ENCODE measurements around the gene AGBL4. TPM values are rescaled to one million over a fixed set of nuclear protein-coding genes. Genes with fewer than 3 reads are reported as not detected.

Gene AGBL4
- polyA plus RNA-seq, 3 donors: 1.00 to 1.2 (median 1.0) TPM

- no peak for DNase-seq (ENCODE audit: extremely low read depth in 1 of 11, low read depth in 9 of 11, low spot score in 4 of 11)
These were observed 1451.6 kb downstream of the AGBL4 start for GRCh38 chr1:48572134-48572533.

- no peak for DNase-seq (ENCODE audit: extremely low read depth in 1 of 11, low read depth in 9 of 11, low spot score in 4 of 11)
These were observed 1452.3 kb downstream of the AGBL4 start for GRCh38 chr1:48571303-48571987.

GRCh38 chr1:48570568-48570967, 1453.2 kb downstream of the AGBL4 start:
- DNase-seq (ENCODE audit: extremely low read depth in 1 of 11, low read depth in 9 of 11, low spot score in 4 of 11): no peak

- no peak for DNase-seq (ENCODE audit: extremely low read depth in 1 of 11, low read depth in 9 of 11, low spot score in 4 of 11)
These were observed 1455.3 kb downstream of the AGBL4 start for GRCh38 chr1:48568501-48568900.

- DNase-seq (ENCODE audit: extremely low read depth in 1 of 11, low read depth in 9 of 11, low spot score in 4 of 11): no peak
These were observed 1457.3 kb downstream of the AGBL4 start for GRCh38 chr1:48566492-48566891.

GRCh38 chr1:48563021-48563420, 1460.7 kb downstream of the AGBL4 start:
- DNase-seq (ENCODE audit: extremely low read depth in 1 of 11, low read depth in 9 of 11, low spot score in 4 of 11): no peak

- no peak for DNase-seq (ENCODE audit: extremely low read depth in 1 of 11, low read depth in 9 of 11, low spot score in 4 of 11)
These were observed 1462.3 kb downstream of the AGBL4 start for GRCh38 chr1:48561444-48561843.

- no peak for DNase-seq (ENCODE audit: extremely low read depth in 1 of 11, low read depth in 9 of 11, low spot score in 4 of 11)
These were observed 1463.2 kb downstream of the AGBL4 start for GRCh38 chr1:48560577-48560976.

- no peak for DNase-seq (ENCODE audit: extremely low read depth in 1 of 11, low read depth in 9 of 11, low spot score in 4 of 11)
These were observed 1463.6 kb downstream of the AGBL4 start for GRCh38 chr1:48560116-48560515.

- no peak for DNase-seq (ENCODE audit: extremely low read depth in 1 of 11, low read depth in 9 of 11, low spot score in 4 of 11)
These were observed 1465.4 kb downstream of the AGBL4 start for GRCh38 chr1:48558366-48558765.

GRCh38 chr1:48556186-48556850, 1467.4 kb downstream of the AGBL4 start:
- DNase-seq (ENCODE audit: extremely low read depth in 1 of 11, low read depth in 9 of 11, low spot score in 4 of 11): no peak

- DNase-seq (ENCODE audit: extremely low read depth in 1 of 11, low read depth in 9 of 11, low spot score in 4 of 11): no peak
These were observed 1468.5 kb downstream of the AGBL4 start for GRCh38 chr1:48555271-48555670.

GRCh38 chr1:48552903-48553606, 1470.7 kb downstream of the AGBL4 start:
- DNase-seq (ENCODE audit: extremely low read depth in 1 of 11, low read depth in 9 of 11, low spot score in 4 of 11): no peak

GRCh38 chr1:48552420-48552819, 1471.3 kb downstream of the AGBL4 start:
- no peak for DNase-seq (ENCODE audit: extremely low read depth in 1 of 11, low read depth in 9 of 11, low spot score in 4 of 11)

GRCh38 chr1:48548985-48549384, 1474.8 kb downstream of the AGBL4 start:
- no peak for DNase-seq (ENCODE audit: extremely low read depth in 1 of 11, low read depth in 9 of 11, low spot score in 4 of 11)

- no peak for DNase-seq (ENCODE audit: extremely low read depth in 1 of 11, low read depth in 9 of 11, low spot score in 4 of 11)
These were observed 1476.1 kb downstream of the AGBL4 start for GRCh38 chr1:48547561-48548220.

GRCh38 chr1:48543854-48544253, 1479.9 kb downstream of the AGBL4 start:
- no peak for DNase-seq (ENCODE audit: extremely low read depth in 1 of 11, low read depth in 9 of 11, low spot score in 4 of 11)

- DNase-seq (ENCODE audit: extremely low read depth in 1 of 11, low read depth in 9 of 11, low spot score in 4 of 11): no peak
These were observed 1483.2 kb downstream of the AGBL4 start for GRCh38 chr1:48540587-48540986.

GRCh38 chr1:48536477-48536876, 1487.3 kb downstream of the AGBL4 start:
- no peak for DNase-seq (ENCODE audit: extremely low read depth in 1 of 11, low read depth in 9 of 11, low spot score in 4 of 11)

- DNase-seq (ENCODE audit: extremely low read depth in 1 of 11, low read depth in 9 of 11, low spot score in 4 of 11): no peak
These were observed 1490.8 kb downstream of the AGBL4 start for GRCh38 chr1:48532976-48533375.
